ENCODE measurements around the gene TDRD9.

TDRD9 gene

GRCh38 chr14:103881268-103882201 lies 46.7 kb upstream of the TDRD9 start:
- TF ChIP-seq ZFX (IDR thresholded peaks at IDR 0.05; ENCODE audit: borderline replicate concordance) (no peak), CTCF (IDR thresholded peaks at IDR 0.05) (no peak)
- peak overlapping the region; percentile 100 for H3K27ac ChIP-seq

- TF ChIP-seq ZFX (IDR thresholded peaks at IDR 0.05; ENCODE audit: borderline replicate concordance) (no peak), CTCF (IDR thresholded peaks at IDR 0.05) (no peak)
Measured at GRCh38 chr14:103882503-103883262, 45.6 kb upstream of the TDRD9 start.

GRCh38 chr14:103883263-103883523 lies 45.1 kb upstream of the TDRD9 start:
- no peak for TF ChIP-seq CTCF (IDR thresholded peaks at IDR 0.05)
- no peak for TF ChIP-seq ZFX (IDR thresholded peaks at IDR 0.05; ENCODE audit: borderline replicate concordance)
- H3K27ac ChIP-seq = no peak overlapping the region

More at GRCh38 chr14:103882503-103883262, 45.6 kb upstream of the TDRD9 start:
- H3K27ac ChIP-seq = no peak overlapping the region

- H3K27ac ChIP-seq = no peak overlapping the region
- TF ChIP-seq ZFX (IDR thresholded peaks at IDR 0.05; ENCODE audit: borderline replicate concordance) (no peak), CTCF (IDR thresholded peaks at IDR 0.05) (no peak)
Measured at GRCh38 chr14:103884854-103885253, 43.4 kb upstream of the TDRD9 start.

DNA sequence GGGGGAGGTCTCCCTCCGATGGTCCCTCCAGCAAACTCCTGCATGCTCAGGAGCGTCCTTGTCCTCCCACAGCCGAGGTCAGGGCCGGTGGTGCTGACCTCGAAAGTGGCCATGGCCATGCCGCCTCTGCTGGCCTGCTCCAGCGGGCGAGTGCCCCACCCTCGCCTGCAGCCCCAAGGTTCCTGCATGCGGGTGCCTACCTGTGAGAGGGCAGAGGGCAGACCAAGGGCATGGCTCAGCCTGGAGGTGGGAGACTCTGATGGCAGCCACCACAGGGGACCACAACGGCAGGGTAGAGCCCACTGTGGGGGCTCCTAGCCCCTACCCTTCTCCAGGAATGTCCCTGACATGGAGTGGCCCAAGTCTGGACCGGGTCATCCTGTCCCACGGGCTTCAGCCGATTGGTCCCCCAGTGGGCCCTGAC lies 42.7 kb upstream of the TDRD9 start:
- TF ChIP-seq ZFX (IDR thresholded peaks at IDR 0.05; ENCODE audit: borderline replicate concordance) (no peak), CTCF (IDR thresholded peaks at IDR 0.05) (no peak)
- H3K27ac ChIP-seq = no peak overlapping the region

DNA sequence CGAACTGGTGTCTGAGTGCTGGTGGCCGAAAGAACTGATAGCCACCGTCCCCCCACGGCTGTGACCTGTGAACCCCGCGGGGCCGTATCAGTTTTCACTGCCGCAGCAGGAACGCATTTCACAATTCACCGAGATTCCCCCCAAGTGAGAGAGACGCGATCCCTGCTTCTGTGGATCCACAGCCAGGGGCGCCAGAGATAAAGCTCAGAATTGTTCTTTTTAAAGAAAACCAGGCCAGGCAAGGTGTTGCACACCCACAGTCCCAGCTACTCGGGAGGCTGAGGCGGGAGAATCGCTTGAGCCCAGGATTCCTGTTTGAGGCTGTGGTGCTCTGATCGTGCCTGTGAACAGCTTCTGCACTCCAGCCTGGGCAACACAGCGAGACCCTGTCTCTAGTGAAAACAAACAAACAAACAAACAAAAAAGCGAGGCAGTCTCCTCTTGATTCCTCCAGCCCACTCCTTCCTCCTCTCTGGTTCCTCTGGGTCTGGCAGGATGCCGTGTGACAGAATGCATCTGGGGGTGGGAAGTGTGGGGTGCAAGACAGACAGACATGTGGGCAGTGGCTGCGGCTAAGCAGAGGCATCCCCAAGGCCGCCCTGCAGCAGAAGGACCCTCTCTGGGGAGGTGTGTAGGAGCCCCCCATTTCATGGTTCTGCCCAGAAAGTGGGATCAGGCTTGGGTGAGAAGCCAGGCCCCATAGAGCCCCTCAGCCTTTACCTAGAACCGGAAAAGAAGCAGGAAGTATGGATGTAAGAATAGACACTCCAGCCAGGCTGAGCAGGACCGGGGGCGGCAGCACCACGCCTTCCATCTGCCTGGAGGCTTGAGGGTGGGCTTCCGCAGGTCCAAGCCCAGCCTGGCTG lies 41.7 kb upstream of the TDRD9 start:
- TF ChIP-seq CTCF (IDR thresholded peaks at IDR 0.05) (no peak), ZFX (IDR thresholded peaks at IDR 0.05; ENCODE audit: borderline replicate concordance) (no peak)
- no peak overlapping the region for H3K27ac ChIP-seq
